HG03135 (cell line): ENCODE measurements around the gene ADRM1.

ENCODE experiments used
- ATAC-seq: cut with Tn5 transposase; IDR thresholded peaks from one replicate; pipeline ENCODE4 v1.9.1; 2021; ENCODE audit warnings: mild to moderate bottlenecking, moderate library complexity; ENCODE audit not compliant: unreplicated experiment

ADRM1 gene

DNA sequence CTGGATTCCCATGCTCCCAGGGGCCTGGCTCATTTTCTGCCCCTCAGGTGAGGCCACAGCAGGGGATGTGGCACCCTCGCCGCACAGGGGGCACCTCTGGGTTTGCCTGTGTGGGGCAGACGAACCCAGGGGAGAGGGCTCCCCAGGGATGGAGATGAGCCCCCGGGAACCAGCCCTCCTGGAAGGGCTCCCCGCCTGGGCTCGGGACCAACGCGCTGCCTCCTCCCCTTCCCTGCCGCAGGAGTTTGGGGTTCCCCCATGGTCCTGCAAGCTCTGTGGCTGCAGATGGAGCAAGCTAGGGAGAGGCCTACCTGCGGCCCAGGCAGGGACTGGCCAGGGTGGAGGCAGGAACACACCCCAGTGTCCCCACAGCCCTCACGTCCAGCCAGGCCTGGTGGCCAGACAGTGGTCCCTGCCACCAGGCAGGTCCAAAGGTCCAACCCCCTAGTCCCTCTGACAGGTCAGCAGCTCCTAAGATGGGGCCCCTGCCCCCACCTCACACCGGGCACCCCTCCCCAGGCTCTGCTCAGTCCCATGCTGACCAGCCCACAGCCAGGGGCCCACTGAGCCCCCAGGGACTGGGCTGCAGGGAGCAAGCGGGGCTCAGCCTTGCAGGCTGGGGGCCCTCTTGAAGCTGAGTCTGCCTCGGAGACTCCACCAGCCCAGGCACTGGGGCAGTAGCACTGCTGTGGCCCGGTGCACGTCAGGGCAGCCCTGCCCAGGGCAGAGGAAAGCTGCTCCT, 50.7 kb downstream of the ADRM1 start:
- no peak for ATAC-seq

DNA sequence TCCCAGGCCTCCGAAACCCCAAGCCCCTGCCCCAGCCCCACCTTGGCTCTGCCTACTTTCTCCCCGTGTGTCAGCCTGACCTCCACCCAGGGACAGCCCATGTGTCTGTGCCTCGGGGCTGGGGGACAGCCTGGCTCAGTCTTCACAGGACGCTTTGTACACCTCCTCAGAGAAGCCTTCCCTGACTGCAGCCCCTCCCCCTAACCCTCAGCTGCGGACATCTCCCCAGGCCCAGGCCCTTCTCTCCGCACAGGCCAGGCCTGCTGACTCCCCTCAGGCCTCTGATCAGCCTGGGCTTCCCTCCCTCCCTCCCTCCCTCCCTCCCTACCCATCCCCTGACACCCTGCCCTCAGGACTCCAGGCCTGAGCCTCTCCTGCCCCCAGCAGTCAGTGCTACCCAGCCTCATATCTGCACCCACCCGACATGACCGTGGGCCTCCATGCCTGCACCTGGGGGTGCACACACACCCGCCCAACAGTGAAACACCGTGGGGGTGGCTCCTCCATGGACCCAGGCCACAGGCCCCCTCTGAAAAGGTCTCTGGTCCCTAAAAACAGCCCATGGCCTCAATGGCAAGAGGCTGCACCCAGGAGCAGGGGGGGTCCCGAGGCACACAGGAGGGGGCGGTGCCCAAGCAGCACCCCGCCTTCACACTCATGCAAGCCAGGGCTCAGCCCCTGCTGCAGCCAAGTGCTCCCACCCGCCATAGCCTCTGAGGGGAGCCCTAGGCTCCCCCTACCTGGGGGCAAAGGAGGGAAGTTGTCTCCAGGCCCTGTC, 51.4 kb downstream of the ADRM1 start:
- no peak for ATAC-seq

DNA sequence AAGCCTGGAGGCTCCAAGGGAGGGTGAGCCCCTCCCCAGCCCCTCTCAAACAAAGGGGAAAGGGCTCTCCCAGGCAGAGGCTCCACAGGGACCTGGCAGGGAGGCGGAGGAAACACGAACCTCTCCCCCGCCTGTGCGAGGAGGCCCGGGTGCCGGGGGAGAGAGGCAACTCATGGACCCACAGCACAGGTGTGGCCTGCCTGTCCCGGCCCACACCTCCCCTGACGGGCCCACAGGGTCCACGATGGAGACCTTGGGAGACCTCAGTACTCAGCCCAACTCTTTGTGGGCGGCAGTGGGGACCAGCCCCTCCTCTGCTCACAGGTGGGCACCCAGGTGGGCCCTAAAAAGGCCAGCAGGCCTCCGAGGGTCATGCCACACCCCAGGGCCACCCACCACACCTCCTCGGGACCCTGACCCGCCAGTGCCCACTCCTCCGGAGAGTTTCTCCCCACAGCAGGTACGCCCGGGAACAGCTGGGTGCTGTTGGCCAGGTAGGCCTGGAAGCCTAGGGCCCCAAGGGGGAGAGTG, 52.1 kb downstream of the ADRM1 start:
- no peak for ATAC-seq

DNA sequence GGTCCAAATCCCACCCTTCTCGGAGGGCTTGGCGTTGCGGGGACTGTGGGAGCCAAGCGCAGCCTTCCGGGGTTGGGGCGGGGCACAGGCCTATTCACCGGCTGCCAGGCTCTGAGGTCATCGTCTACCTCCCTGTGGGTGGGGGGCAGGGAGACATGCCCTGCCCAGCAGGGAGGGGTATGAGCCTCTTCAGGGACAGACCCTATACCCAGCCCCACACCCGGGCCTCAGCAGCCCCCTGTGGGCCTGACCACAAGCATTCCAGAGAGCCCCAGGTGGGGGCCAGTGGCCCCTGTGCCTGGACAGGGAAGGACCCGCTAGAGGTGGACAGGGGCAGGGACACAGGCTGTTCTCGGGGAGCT, 52.7 kb downstream of the ADRM1 start:
- no peak for ATAC-seq

DNA sequence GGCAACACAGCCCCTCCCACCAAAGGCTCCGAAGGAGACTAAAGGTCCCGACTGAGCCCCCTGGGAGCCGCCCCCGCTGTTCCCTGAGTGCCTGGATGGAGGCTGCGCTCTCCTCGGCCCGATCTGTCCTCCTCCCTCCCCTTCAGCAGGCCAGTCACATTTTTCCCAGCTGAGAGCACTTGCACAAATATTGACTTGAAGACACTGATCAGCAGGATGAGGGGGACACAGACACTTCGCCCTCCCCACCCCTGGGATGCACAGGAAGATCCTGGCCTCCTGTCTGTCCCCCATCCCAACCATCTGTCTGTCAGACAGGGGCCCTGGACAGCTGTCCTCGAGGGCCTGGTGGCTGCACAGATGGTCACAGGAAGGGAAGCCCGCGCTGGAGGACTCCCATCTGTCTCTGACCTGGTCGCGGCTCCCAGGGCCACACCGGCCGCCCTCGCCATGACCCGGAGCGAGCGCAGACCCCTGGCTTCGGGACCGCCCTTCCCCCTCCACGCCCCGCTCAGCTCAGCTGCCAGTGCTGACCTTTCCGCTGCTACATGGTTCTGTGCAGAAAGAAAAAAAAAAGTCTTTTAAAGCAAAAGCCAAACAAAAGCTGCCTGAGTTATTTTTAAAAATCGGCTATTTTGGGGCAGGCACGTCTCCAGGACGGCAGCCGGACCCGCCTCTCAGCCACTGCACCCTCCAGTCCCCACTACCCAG, 53.2 kb downstream of the ADRM1 start:
- no peak for ATAC-seq

DNA sequence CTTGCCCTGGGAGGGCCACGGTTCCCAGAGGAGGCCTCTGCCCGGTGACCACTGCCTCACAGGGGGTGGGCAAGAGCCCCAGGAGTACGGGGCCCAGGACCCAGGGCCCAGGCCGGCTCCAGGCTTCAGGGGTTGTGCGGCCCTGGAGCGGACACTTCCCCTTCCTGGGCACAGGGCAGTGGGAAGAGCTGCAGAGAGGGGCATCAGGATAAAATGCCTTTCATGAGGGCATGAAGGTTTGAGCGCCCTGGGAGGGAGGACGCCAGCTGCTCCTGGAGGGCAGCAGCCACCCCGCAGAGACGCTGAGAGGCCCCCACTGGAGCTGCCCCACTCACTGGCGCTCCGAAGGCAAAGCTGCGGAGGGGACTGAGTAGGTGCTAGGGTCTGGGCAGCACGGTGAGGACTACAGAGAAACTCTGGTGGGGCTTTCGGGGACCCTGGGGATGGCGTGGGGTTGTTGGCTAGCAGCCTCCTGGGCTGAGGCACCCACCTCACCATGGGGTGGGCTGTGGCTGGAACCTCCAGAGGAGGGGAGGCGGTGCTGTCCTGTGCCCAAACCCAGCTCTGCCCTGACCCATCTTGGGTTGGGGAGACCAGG, 53.9 kb downstream of the ADRM1 start:
- ATAC-seq: no peak

DNA sequence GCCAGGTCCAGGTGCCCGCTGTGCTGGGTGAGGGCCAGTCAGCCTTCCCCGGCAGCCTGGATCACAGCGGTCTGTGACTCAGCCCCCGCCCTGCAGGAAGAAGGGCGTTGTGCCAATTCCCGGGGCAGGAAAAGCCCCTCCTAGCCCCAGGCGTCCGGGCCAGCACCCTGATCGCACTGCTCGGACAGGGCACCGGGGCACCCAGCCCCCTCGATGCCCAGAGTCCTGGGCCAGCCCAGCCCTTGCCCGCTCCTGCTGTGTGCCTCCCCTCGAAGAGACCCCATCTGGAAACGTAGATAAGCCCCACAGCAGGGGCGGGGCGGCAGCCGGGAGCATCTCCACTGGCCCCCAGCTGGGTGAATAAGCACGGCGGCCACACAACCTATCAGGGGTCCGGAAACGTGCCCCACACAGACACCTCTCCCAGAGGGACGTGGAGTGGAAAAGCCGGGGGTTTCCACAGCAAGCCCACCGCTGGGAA, 54.4 kb downstream of the ADRM1 start:
- no peak for ATAC-seq

DNA sequence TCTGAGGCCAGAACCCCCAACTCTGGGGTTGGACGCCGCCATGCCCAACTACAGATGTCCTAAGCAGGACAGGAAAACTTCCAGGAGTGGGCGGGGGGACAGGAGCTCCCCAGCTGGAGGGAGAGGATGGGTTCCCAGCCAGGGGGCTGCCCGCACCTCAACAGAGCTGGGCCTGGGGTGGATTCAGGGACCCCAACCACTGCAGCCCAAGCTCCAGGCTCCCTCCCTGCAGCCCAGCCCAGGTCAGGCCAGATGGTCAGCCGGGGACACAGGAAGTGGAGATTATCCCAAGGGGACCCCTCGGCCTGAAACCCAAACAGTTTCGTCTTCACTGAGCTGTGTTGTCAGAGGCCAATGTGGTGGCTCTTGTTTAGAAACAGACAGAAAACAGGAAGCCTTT, 54.9 kb downstream of the ADRM1 start:
- ATAC-seq: no peak
